HUES48 (cell line): ENCODE results near the gene PPIL6.

Source experiments
- H3K27ac ChIP-seq: one replicate; pipeline ENCODE4 v1.7.0; 2013; ENCODE audit warnings: low read depth, low read length, inconsistent platforms
- H3K27me3 ChIP-seq: 2 replicates; pipeline ENCODE4 v1.6.1; 2013; ENCODE audit warnings: mild to moderate bottlenecking, low read length; ENCODE audit not compliant: control insufficient read depth, insufficient read depth
- H3K36me3 ChIP-seq: 2 replicates; pipeline ENCODE4 v1.6.1; 2013; ENCODE audit warnings: low read length; ENCODE audit not compliant: control insufficient read depth, insufficient read depth
- H3K4me1 ChIP-seq: 2 replicates; pipeline ENCODE4 v1.6.1; 2013; ENCODE audit warnings: mild to moderate bottlenecking, low read length; ENCODE audit not compliant: control insufficient read depth, insufficient read depth
- H3K4me3 ChIP-seq: 2 replicates; pipeline ENCODE4 v1.5.1; 2013; ENCODE audit warnings: mild to moderate bottlenecking, low read depth, low read length
- H3K9ac ChIP-seq: 2 replicates; pipeline ENCODE4 v1.6.1; 2013; ENCODE audit warnings: mild to moderate bottlenecking, low read depth, low read length, moderate library complexity
- H3K9me3 ChIP-seq: 2 replicates; pipeline ENCODE4 v1.6.1; 2013; ENCODE audit warnings: low read length; ENCODE audit not compliant: control insufficient read depth, insufficient read depth

Gene PPIL6

DNA sequence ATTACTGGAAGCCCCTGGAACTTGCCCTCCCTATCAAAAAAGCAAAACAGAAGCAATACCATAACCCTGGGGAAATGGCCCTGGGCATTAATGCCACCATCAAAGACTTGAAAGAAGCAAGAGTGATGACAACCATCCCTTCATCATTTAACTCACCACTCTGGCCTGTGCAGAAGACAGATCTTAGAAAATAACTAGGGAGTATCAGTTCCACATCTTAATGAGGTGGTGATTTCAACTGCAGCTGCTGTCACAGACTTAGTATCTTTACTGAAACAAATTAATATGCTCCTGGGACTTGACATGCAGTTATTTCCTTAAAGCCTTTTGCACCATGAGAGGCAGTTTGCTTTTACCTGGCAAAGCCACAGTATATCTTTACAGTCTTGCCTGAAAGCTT is 82.2 kb downstream of the PPIL6 start:
- peaks cover 26% of the 10 kb centered on the region for H3K36me3 ChIP-seq
- H3K27me3 ChIP-seq: no peaks in the 10 kb centered on the region
- H3K27ac ChIP-seq: no peak overlapping the region
- H3K4me3 ChIP-seq: no peak overlapping the region
- no peaks in the 10 kb centered on the region for H3K4me1 ChIP-seq
- no peak overlapping the region for H3K9ac ChIP-seq
- H3K9me3 ChIP-seq: 0 out of 2 replicates have a peak, but pooled peaks cover 4% of the 10 kb centered on the region

DNA sequence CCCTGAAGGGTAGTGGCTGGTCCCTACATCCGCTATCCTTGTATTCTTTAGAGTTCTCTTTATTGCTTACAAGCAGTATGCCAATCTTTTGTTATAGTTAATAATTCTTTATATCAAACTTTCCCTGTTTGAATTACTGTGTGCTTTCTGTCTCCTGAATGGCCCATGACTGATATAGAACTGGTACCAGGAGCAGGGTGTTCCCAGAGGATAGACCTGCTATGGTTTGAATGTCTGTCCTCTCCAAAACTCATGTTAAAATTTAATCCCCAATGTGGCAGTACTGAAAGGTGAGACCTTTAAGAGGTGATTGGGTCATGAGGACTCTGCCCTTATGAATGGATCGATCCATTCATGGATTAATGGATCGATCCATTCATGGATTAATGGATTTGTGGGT is 84.2 kb downstream of the PPIL6 start:
- Histone ChIP-seq H3K4me3 (no peak overlapping the region), H3K27me3 (no peaks in the 10 kb centered on the region), H3K9me3 (0 out of 2 replicates have a peak, but pooled peaks cover 4% of the 10 kb centered on the region), H3K27ac (no peak overlapping the region), H3K4me1 (no peaks in the 10 kb centered on the region), H3K9ac (no peak overlapping the region), H3K36me3 (peaks cover 15% of the 10 kb centered on the region; the same call in 1 of the 2 replicates)

- Histone ChIP-seq H3K27me3 (no peaks in the 10 kb centered on the region), H3K9me3 (0 out of 2 replicates have a peak, but pooled peaks cover under 1% of the 10 kb centered on the region), H3K9ac (no peak overlapping the region), H3K27ac (no peak overlapping the region), H3K36me3 (0 out of 2 replicates have a peak, but pooled peaks cover 7% of the 10 kb centered on the region), H3K4me3 (no peak overlapping the region), H3K4me1 (no peaks in the 10 kb centered on the region)
Observed at GRCh38 chr6:109351231-109352130, 88.9 kb downstream of the PPIL6 start.

DNA sequence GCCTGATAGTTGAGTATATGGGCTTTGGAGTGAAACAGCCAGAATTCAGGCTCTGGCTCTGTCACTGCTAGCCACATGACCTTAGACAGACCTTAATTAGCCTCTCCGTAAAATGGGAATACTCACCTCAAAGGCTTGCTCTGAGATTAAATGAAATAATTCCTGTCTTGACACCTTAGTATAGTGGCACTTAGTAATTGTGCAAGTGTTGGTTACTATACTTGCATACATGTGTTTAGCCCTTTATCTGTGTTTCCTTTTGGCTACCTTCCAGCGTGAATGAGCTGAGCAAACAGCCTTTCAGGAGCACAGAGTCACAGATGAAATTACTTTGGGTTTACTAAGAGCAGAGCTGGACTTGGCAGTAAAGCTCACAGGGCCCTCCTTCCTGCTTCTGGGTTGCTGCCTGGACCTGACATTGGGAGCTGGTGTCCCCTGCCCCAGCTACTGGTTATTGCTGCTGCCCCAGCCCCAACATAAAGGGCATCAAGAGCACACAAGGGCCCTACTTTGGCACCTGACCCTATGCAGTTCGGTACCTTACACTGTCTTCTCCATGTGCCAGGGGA is 90.9 kb downstream of the PPIL6 start:
- no peak overlapping the region for H3K27ac ChIP-seq
- H3K9ac ChIP-seq: no peak overlapping the region
- no peaks in the 10 kb centered on the region for H3K9me3 ChIP-seq
- 0 out of 2 replicates have a peak, but pooled peaks cover 2% of the 10 kb centered on the region for H3K36me3 ChIP-seq
- H3K4me3 ChIP-seq: no peak overlapping the region
- H3K27me3 ChIP-seq: no peaks in the 10 kb centered on the region
- no peaks in the 10 kb centered on the region for H3K4me1 ChIP-seq

DNA sequence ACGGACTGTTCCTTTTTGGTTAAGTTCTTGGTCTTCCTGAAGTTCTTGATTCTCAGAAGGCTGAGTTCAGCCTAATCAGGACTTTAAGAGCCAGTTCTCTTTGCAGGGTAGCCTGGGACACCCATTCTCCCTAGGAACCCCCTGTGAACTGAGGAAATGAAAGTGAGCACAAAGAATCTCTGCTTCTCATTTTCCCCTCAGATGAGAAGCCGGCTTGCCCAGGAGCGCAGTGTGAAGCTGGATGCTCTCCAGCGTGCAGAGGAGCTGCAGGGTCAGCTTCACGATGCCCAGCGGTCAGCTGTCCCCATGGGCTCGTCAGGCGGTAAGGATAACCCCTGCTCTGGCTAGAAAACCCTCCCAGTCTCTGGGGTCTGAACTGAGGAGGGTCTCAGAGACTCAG is 92.2 kb downstream of the PPIL6 start:
- H3K27ac ChIP-seq: no peak overlapping the region
- no peaks in the 10 kb centered on the region for H3K4me1 ChIP-seq
- no peaks in the 10 kb centered on the region for H3K36me3 ChIP-seq

DNA sequence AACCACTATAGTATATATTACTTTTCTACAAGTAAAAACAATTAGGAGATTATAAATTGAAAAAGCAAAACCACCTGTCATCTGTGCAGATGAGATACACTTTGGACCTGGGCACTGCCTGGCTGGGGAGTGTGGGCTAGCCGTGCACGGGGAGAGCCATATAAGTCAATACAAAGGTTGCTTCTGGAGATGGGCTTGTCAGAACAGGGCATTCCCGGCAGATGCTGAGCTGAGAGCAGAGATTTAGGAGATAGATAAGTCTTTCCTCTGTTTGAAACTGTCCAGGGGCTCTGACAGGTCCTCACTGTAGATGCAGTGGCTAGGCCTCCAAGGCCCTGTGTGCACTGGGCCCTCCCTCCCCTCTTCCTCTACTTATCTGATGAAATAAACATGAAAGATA is 92.6 kb downstream of the PPIL6 start:
- Histone ChIP-seq H3K4me3 (no peak overlapping the region), H3K9ac (no peak overlapping the region), H3K27ac (no peak overlapping the region), H3K27me3 (no peaks in the 10 kb centered on the region), H3K36me3 (no peaks in the 10 kb centered on the region), H3K9me3 (no peaks in the 10 kb centered on the region), H3K4me1 (no peaks in the 10 kb centered on the region)

More for the DNA sequence above, 92.2 kb downstream of the PPIL6 start:
- Histone ChIP-seq H3K9me3 (no peaks in the 10 kb centered on the region), H3K9ac (no peak overlapping the region), H3K27me3 (no peaks in the 10 kb centered on the region), H3K4me3 (no peak overlapping the region)

- Histone ChIP-seq H3K9me3 (no peaks in the 10 kb centered on the region), H3K36me3 (no peaks in the 10 kb centered on the region), H3K27ac (no peak overlapping the region), H3K4me3 (no peak overlapping the region), H3K9ac (no peak overlapping the region), H3K4me1 (no peaks in the 10 kb centered on the region), H3K27me3 (no peaks in the 10 kb centered on the region)
Observed at GRCh38 chr6:109345986-109346385, 94.4 kb downstream of the PPIL6 start.

DNA sequence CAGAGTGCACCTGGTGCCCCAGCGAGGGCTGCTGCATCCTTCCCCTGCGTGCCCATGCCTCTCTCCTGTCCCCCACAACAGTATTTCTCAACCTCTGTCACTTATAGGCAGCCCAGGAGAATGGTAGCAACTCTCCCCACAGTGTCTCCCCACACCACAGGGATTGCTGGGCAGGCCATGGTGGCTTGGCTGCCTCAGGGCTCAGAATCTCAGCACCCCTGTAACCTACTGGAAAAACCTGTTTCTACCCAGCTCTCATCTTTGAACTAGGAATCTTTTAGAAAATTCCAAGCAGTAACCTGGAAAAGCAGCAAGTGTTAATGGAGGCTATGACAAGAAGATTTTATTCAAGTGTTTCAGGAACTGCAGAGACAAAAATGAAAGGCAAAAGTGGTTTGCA is 96.2 kb downstream of the PPIL6 start:
- Histone ChIP-seq H3K27me3 (no peaks in the 10 kb centered on the region), H3K36me3 (no peaks in the 10 kb centered on the region), H3K4me1 (no peaks in the 10 kb centered on the region), H3K27ac (no peak overlapping the region), H3K4me3 (no peak overlapping the region), H3K9me3 (no peaks in the 10 kb centered on the region), H3K9ac (no peak overlapping the region)

GRCh38 chr6:109343518-109343917 is 96.9 kb downstream of the PPIL6 start:
- Histone ChIP-seq H3K27me3 (no peaks in the 10 kb centered on the region), H3K4me3 (no peak overlapping the region), H3K4me1 (no peaks in the 10 kb centered on the region), H3K9me3 (no peaks in the 10 kb centered on the region), H3K27ac (no peak overlapping the region), H3K36me3 (no peaks in the 10 kb centered on the region), H3K9ac (no peak overlapping the region)

DNA sequence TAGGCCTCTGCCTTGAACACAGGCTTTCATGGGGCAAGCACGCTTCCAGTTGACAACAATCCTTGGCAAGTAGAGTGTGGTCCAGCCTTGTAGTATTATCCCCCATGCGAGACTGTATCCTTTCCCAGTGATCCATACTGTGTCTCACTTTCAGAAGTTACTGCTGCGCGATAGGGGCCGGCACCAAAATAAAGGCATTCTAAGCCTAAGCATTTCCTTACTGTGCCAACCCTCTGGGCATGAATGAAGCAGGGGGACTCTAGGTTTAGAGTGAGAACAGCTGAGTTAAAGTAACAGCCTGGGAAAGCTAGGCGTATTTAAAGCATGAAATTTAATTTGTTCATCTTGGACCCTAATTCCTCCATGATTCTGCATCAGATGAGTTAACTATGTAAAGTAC is 97.5 kb downstream of the PPIL6 start:
- Histone ChIP-seq H3K9me3 (no peaks in the 10 kb centered on the region), H3K9ac (no peak overlapping the region), H3K4me3 (no peak overlapping the region), H3K4me1 (no peaks in the 10 kb centered on the region), H3K36me3 (no peaks in the 10 kb centered on the region), H3K27me3 (no peaks in the 10 kb centered on the region), H3K27ac (no peak overlapping the region)

- Histone ChIP-seq H3K36me3 (no peaks in the 10 kb centered on the region), H3K4me1 (no peaks in the 10 kb centered on the region), H3K27ac (no peak overlapping the region), H3K9ac (no peak overlapping the region), H3K4me3 (no peak overlapping the region), H3K9me3 (no peaks in the 10 kb centered on the region), H3K27me3 (no peaks in the 10 kb centered on the region)
Observed at GRCh38 chr6:109342506-109342905, 97.9 kb downstream of the PPIL6 start.
